ENCODE data around the gene GSE1.

Gene GSE1

GRCh38 chr16:85706449-85707034 is 93.4 kb downstream of the GSE1 start:
- DNase-seq (ENCODE audit: low spot score) = no peak

GRCh38 chr16:85707528-85708095 is 94.5 kb downstream of the GSE1 start:
- no peak for DNase-seq (ENCODE audit: low spot score)

GRCh38 chr16:85708338-85708737 is 95.2 kb downstream of the GSE1 start:
- DNase-seq (ENCODE audit: low spot score) = no peak

DNA sequence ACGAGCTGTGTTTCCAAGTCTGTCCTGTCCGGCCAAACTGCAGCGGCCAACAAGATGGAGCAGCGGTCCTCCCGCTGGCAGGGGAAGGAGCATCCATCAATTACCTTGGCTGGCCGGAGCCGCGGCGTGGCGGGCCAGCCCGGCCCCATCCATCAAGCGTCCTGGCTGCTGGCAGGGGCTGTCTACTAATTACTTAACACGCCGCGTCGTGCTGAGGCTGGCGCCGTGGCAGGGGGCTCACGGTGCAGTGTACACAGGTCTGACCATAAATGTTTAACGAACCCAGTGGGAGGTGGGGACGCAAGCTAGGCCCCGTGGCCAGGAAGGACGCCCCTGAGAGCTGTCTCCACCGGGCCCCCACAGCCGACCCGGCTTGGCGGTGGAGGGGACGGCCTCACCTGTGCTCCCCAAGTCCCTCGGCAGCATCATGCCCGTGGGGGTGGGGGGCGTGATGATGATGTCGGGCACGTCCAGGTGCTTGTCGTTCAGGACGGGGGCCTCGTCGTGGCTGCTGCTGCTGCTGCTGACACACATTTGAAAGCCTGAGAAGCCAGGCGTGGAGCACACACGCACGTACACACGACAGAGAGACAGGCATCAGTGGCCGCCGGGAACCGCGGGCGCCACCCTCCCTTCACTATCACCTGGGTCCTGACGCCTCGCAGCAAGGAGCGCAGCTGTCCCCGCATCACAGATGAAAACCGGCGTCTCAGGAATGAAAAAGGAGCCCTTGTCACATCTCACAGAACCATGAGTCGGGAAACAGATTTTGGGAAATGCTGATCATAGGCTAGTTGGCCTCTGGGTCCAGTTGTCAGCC is 96.9 kb downstream of the GSE1 start:
- no peak for DNase-seq (ENCODE audit: low spot score)

DNA sequence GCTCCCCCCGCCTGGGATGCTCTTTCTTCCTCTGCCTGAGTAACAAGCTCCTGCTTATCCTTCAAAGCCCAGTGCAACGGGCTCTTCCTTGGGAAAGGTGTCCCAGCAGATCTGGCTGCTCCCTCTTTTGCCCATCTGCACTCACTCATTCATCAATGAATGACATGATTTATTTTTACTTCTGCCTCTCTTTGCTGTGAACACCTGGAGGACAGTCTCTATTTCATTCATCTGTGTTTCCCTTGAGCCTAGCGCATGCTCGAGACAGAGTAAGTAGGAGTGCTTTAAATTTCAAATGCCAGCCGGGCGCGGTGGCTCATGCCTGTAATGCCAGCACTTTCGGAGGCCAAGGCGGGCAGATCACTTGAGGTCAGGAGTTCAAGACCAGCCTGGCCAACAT is 97.6 kb downstream of the GSE1 start:
- no peak for DNase-seq (ENCODE audit: low spot score)

DNA sequence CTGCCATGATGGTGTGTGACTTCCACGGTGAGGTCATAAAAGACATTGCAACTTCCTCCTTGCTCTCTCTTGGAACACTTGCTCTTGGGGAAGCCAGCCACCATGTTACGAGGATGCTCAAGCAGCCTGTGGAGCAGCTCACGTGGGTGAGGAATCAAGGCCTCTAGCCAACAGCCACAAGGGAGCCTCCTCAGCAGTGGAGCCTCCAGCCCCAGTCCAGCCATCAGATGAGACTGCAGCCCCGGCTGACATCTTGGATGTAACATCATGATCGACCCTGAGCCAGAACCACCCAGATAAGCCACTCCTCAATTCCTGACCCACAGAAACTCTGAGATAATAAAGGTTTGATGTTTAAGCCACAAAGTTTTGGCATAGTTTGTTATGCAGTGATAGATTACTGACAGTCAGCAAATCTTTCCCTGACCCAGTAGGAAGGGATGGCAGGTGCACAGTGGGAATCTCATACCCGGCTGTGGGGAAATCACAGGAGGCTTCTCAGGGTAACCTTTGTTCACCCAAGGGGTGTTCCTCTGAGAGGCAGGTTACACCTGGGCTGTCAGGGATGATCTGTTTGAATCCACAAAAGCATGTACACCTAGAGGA is 99.0 kb downstream of the GSE1 start:
- no peak for DNase-seq (ENCODE audit: low spot score)

- no peak for DNase-seq (ENCODE audit: low spot score)
These were observed 99.7 kb downstream of the GSE1 start for GRCh38 chr16:85712801-85713200.

GRCh38 chr16:85715169-85716021 is 102.3 kb downstream of the GSE1 start:
- no peak for DNase-seq (ENCODE audit: low spot score)

- no peak for DNase-seq (ENCODE audit: low spot score)
These were observed 103.0 kb downstream of the GSE1 start for GRCh38 chr16:85716022-85716679.

DNA sequence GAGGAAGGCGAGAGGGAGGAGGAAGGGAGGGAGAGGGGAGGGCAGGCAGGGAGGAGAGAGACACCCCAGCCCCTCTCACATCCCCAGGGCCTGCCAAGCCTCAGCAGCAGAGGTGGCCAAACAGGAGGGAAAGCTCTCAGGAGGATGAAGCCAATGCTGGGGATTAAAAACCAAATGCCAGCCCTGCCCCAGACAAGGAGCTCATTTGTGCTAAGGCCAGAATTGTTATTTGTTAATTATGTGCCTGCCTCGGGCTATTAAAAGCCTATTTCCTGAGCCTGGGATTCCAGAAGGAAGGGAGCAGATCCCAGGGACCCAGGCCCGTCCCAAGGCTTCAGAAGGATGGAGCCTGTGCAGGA is 103.5 kb downstream of the GSE1 start:
- DNase-seq (ENCODE audit: low spot score) = no peak

- DNase-seq (ENCODE audit: low spot score) = peak; percentile 92
These were observed 104.5 kb downstream of the GSE1 start for GRCh38 chr16:85717393-85718152.

DNA sequence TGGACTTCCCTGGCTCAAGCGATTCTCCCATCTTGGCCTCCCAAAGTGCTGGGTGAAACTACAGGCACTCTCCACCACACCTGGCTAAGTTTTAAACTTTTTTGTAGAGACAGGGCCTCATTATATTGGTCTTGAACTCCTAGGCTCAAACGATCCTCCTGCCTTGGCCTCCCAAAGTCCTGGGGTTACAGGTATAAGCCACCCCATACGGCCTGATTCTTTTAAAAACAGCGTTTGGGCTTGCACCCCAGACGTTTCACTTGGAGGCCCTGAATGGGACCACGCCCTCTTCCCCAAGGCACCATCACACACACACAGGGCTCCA is 105.0 kb downstream of the GSE1 start:
- no peak for DNase-seq (ENCODE audit: low spot score)

DNA sequence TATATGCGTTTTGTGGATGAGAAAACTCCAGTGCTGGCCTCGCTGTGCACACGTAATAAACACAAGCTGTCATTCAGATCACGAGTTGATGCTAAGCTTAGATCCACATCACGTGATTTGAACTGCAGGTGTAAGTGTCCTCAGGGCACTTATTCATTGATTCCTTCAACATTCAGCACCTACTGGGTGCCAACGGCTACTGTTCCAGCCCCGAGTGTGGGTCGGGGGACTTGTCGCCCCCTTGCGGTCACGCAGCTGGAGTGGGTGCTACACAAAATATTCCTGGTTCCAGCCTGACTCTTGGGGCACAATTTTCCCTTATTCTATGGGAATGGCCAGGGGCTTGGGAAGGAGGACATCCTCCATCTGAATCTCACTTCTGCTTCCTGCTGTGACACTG is 105.6 kb downstream of the GSE1 start:
- DNase-seq (ENCODE audit: low spot score) = peak; percentile 78

- DNase-seq (ENCODE audit: low spot score) = no peak
These were observed 106.6 kb downstream of the GSE1 start for GRCh38 chr16:85719605-85720301.

DNA sequence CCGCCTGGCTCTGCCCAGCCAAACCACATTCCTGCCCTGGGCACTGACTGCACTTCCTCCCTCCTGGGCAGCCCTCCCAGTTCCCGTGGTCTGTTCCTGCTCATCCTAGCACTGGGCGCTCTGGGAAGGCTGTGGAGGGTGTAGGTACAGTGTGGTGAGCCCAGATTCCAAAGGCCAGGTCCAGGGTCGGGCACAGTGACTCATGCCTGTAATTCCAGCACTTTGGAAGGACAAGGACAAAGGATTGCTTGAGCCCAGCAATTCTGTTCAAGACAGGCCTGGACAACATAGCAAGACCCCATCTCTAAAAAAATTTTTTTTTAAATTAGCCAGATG is 107.1 kb downstream of the GSE1 start:
- no peak for DNase-seq (ENCODE audit: low spot score)

GRCh38 chr16:85722128-85722893 is 109.2 kb downstream of the GSE1 start:
- DNase-seq (ENCODE audit: low spot score) = no peak

- DNase-seq (ENCODE audit: low spot score) = peak; percentile 49
These were observed 111.2 kb downstream of the GSE1 start for GRCh38 chr16:85724126-85724879.

- no peak for DNase-seq (ENCODE audit: low spot score)
These were observed 111.8 kb downstream of the GSE1 start for GRCh38 chr16:85724936-85725335.
